GM21529 (cell line): ENCODE measurements around the gene SLC25A41.

Source experiments
- ATAC-seq: cut with Tn5 transposase; IDR thresholded peaks from one replicate; pipeline ENCODE4 v1.9.1; 2021; ENCODE audit not compliant: unreplicated experiment

The SLC25A41 gene

DNA sequence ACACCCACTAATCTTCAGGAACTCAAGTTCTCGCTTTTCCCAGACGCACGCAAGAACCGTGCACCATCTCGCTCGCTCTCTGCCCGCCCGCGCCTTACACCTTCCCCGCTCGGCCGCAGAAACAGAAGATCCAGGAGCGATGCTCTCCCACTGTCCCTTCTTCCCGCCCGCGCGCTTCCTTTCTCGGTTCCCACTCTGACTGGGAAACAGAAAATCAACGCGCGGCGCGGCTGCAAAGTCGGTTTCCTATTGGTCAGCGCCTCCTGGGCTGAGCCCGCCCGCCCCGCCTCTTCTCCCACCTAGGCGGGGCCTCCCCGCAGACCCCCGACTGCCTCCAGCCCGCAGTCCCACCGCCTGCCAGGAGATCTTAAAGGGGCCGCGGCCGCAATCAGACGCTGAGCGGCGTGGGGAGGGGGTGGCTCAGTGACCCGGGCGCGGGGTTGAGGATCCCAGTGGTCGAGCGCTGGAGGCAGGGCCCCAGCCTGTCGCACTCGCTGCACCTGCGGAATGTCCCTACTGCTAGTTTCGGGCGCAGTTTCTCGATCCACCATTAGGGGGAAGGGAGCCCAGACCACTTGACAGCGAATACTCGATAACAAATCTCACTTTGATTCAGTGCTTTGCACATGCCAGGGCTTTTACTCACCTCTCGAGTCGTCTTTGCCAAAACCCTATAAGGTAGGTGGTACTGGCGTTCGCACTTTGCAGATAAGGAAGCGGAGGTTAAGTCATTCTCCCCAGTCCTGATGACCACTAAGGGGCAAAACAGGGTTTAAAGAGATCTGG, 26.7 kb upstream of the SLC25A41 start:
- ATAC-seq, result peak; percentile 62

DNA sequence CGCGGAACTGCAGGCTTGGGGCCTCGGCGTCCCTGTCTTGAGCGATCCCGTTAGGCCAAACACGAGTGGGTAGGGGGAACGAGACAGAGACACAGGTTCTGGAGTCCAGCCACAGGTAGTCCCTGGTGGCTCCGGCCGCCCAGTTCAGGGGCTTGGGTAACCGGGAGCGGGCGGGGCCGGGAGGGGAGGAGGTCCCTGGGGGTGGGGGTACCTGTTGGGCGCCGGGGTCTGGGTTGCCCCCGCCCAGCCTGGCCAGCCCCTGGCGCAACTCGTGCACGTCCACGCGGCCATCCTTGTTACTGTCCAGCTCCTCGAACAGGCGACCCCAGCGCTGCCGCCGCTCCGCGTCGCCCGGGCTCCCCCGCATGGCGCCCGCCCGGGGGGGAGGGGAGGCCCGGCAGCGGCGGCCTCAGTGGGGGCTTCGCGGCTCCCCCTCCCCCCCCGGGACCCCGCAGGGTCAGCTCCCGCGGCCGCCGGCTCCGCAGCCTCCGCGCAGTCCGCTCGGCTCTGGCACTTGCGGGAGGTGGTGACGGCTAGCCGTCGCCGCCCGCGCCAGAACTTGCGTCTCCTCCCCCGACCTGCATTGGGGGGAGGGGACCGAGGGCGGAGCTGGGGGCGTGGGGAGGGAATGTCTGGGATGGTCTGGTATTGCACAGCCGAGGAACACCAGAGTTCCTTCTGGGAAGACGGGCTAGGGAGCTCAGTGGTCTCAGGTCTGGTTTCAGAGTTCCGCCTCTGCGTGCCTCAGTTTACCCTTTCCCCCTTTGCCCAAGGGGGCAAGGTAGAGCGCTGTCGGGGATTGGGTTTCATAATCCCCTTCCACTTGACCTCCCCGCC, 25.9 kb upstream of the SLC25A41 start, which contains the start of gene SLC25A23:
Gene SLC25A23 (minus strand): TSS at position 531 of the 837 bp plus-strand sequence. CDS start 164 bp downstream, at position 367.
- peak; percentile 31 for ATAC-seq

DNA sequence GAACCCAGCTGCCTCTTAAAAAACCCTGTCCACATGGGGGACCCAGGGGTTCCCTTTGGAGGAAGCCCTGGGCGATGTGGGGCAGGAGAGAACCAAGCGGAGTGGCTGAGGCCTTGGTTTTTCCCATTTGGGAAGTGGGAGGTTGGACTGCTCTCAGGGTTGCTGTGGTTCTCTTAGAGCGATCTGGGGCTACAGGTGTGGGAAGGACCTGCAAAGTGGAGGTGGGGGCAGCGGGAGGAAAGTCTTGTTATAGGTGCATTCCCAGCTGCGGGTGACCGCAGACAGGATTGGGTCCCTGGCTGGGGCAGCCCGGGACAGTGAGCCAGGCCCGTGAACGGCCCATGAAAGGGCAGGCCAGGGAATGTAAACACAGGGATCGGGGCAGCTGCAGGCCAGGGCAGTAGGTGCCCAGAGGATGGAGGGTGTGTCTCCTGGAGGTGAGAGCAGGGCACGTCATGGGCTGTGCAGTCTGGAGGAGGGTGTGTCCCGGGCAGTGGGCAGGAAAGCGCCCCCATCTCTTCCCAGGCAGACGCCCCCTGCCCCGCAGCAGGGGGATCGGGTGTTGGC, 25.2 kb upstream of the SLC25A41 start:
- no peak for ATAC-seq

DNA sequence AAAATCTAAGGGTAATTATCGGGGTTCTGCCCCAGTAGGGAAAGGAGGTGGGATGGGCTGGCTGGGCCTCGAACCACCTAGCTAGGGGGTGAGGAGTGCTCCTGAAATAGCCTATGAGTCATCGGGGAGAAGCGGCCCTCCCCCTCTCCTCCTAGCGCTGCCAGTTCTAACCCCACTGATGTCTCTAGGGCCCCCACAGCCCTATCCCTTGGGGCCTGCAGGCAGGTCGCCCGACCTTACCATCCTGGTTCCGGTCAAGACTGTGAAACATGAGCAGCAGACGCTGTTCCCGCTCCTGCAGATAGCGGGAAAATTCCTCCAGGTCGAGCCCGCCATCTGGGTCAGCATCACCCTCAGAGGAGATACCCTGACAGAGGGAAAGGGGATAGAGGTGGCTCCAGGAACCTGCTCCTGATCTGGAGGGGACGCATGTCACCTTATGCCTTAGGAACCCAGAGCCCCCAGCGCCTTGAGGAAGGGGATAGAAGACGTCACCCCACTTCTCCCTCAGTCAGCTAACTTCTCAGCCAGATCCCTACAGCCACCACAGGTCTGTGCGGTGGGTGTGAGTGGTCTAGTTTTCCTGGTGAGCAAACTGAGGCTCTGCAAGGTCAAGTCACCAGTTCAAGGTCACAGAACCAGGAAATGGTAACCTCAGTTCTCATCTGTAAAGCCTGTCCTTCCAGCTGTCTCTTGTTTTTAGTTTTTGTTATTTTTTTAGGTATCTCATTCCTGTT, 24.6 kb upstream of the SLC25A41 start:
- ATAC-seq, result no peak

- ATAC-seq, result no peak
Observed at GRCh38 chr19:6455924-6456323, 22.4 kb upstream of the SLC25A41 start.

DNA sequence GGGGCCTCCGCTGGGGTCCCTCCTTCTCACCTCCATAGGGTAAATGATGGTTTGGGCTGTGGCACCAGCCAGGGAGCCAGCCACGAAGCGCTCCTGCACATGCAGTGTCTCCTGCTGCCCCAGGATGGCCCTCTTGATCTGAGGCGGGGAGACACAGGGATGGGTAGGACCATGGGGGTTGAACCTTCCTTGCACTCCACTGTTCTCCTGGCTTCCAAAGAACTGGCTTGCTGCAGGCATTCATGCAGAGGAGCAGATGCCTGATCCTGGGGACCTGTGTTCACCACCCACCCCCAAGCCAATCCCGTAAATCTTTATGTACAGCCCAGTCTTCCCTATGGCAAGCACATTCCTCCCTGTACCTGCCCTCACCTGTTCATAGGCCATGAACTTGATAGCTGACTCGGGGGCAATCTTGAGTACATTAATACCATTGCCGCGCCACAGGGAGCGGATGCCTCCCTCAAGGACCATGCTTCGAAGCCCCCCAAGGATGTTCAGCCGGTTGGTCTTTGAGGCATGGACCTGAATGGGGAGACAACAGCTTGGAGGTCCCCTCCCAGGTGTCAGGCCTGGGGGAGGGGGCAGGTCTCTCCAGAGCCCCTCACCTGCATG, 20.5 kb upstream of the SLC25A41 start:
- no peak for ATAC-seq

DNA sequence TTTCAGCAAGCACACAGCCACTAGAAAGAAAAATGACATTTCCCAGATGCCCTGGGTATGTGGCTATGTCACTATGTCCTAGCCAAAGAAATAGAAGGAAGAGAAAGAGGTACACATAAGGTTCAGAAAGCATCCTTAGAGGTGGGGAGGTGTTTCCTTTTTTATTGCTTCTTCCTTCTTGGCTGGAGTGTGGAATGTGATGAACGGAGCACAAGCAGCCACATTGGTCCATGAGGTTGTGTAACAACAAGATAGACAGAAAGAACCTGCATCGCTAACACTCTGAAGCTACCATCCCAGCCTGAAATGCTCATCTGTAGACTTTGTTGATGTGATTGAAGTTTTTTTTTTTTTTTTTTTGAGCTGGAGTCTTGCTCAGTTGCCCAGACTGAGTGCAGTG, 19.3 kb upstream of the SLC25A41 start:
- no peak for ATAC-seq

DNA sequence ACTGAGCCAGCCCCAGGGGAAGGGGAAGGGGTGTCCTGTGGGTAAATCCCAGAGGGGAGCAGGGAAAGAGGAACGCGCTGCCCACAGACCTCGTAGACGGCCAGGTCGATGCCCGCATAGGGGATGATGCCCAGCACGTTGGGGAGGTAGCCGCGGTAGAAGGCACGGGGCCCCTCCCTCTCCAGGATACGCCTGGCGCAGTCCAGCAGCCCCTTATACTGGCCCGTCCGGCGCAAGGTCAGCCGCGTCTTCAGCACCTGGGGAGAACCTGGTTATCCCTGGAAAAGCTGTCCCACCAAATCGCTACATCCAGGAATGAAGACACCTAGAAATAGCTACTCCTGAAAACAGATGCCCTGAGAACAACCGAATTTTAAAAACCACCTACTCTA, 18.7 kb upstream of the SLC25A41 start:
- no peak for ATAC-seq

GRCh38 chr19:6451583-6452222, 18.1 kb upstream of the SLC25A41 start:
- no peak for ATAC-seq

GRCh38 chr19:6450166-6450565, 16.6 kb upstream of the SLC25A41 start:
- ATAC-seq, result no peak

GRCh38 chr19:6448045-6448444, 14.5 kb upstream of the SLC25A41 start:
- ATAC-seq, result no peak

GRCh38 chr19:6446452-6446851, 12.9 kb upstream of the SLC25A41 start:
- ATAC-seq, result no peak

GRCh38 chr19:6443986-6444385, 10.4 kb upstream of the SLC25A41 start:
- ATAC-seq, result no peak

DNA sequence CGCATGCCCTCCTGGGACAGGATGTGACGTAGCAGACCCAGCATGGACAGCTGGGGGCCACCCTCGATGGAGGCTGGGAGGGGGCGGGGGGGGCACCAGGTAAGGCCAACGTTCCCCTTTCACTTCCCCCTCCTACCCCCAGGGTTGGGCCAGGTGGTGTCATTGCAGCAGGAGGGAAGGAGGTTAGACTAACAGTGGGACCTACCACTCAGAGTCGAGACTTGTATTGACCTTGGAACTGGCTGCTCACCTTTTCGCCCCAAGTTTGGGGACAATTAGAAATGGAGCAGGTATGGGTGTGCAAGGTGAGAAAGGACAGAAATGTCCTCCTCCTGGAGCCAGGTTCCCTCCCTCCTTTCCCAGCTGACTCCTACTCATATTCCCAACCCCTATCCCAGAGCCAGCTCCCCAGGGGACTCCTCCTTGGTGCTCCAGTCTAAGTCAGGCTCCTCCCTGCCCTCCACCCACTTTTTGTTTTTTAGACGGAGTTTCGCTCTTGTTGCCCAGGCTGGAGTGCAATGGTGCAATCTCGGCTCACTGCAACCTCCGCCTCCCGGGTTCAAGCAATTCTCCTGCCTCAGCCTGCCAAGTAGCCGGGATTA, 8.6 kb upstream of the SLC25A41 start:
- ATAC-seq, result no peak

GRCh38 chr19:6440905-6441304, 7.3 kb upstream of the SLC25A41 start:
- no peak for ATAC-seq

GRCh38 chr19:6439743-6440142, 6.2 kb upstream of the SLC25A41 start:
- ATAC-seq, result no peak

- no peak for ATAC-seq
Observed at GRCh38 chr19:6433165-6433564, 398 bp downstream of the SLC25A41 start.

DNA sequence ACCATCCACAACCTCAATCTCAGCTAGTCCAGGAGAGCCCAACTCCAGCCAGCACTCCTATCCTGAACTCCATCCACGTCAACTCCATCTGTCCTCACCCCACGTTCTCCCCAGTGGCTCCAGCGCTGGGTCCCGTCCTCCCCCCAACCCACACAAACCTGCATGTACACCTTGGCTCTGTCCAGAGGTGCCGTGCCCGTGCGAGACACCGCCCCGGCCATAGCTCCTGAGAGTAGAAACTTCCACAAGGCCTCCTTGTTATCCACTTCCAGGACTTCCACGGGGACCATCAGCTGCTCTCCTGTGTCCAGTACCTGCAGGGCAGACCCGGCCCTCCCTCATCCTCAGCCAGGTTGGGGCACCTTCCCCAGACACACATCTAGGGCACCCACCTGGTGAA, 1.7 kb downstream of the SLC25A41 start:
- ATAC-seq, result no peak

GRCh38 chr19:6429419-6430221, 3.9 kb downstream of the SLC25A41 start:
- ATAC-seq, result no peak
